D721Med (cell line): ENCODE measurements around the gene CEP164.

Experiments
- DNase-seq: peaks from one replicate; pipeline ENCODE4 v3.0.0; 2011; ENCODE audit warnings: low spot score; ENCODE audit not compliant: insufficient read length
- FAIRE-seq: peaks from 2 replicates; lab custom pipeline; 2011; peaks lifted over from hg19 to GRCh38; lab: Jason Lieb, UNC
- TF ChIP-seq, protein P1 (sequence below): IDR thresholded peaks from 2 replicates; pipeline ENCODE4 v1.5.1; 2012; ENCODE audit warnings: mild to moderate bottlenecking, control low read depth; ENCODE audit not compliant: insufficient read depth; ENCODE audit errors: missing control alignments

The CEP164 gene

DNA sequence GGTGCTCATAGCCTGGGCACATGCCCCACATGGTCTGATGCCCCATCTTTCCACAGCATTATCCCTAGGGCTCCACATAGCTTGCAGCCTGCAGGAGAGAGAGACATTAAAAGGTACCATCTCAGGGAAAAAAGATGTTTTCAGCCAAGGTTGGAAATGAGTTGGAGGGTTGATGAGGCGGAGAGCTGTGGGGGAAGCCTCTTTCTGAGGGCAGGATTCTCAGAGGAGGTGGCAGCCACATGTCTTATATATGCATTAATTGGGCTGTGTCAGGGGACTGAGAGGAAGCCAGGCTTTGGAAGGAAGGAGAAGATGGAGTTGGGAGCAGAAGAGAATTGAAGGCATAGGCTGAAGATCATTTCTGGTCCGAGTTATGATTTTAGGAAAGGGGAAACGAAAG, 57.8 kb downstream of the CEP164 start:
- TF ChIP-seq, protein P1, sequence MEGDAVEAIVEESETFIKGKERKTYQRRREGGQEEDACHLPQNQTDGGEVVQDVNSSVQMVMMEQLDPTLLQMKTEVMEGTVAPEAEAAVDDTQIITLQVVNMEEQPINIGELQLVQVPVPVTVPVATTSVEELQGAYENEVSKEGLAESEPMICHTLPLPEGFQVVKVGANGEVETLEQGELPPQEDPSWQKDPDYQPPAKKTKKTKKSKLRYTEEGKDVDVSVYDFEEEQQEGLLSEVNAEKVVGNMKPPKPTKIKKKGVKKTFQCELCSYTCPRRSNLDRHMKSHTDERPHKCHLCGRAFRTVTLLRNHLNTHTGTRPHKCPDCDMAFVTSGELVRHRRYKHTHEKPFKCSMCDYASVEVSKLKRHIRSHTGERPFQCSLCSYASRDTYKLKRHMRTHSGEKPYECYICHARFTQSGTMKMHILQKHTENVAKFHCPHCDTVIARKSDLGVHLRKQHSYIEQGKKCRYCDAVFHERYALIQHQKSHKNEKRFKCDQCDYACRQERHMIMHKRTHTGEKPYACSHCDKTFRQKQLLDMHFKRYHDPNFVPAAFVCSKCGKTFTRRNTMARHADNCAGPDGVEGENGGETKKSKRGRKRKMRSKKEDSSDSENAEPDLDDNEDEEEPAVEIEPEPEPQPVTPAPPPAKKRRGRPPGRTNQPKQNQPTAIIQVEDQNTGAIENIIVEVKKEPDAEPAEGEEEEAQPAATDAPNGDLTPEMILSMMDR = no peak
- FAIRE-seq (no peak), DNase-seq (no peak)

DNA sequence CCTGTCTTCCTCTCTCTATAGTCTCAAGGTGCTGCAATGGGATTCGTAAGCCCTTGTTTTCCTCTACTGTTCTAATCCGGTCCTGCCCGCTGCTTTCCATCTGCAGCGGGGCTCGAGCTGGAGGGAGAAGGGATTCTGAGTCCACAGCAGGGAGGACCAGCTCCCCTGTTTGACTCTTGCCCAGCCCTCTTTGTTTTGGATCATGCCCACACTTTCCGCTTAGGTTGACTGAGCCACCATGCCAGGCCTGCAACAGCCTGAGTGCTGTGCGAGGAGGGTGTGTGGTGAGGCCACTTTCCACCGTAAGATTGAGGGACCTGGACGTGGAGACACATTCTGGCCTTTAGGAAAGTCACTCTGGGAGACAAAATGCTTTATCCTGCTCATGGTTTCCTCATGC, 58.3 kb downstream of the CEP164 start:
- DNase-seq (no peak), FAIRE-seq (no peak)
- TF ChIP-seq, protein P1 = no peak

DNA sequence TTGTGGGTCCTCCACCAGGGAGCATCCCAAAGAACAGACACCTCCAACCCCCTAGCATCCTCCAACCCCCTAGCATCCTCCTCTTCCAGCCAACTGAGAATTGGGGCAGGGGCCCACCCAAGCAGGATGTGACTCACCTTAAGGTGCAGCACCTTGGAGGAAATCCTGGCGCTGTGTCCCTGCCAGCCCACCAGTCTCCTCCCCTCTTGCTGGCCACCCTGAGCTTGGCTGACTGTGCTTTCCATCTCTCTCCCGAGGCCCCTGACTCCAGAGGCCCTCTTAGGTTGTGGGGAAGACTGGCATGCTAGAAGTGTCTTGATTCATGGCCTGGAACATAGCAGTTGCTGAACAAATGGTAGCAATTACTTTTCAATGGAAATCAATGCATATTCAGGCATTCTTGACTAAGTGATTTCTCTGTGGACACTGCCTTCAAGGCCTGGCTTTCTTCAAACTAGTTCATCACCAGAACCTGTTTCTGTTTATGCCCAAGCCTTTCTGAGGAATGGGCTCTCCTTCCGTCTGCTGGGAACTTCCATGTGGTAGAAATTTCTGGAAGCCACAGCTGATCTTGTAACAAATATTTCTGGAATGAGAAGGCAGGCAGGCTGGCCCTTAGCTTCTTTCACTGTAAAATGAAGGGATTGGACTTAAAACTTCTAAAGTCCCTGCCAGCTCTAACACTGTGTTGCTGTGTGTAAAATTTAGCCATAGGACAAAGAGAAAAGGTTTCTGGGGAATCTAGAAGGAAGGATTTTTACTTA, 60.5 kb downstream of the CEP164 start:
- FAIRE-seq (no peak), DNase-seq (no peak)
- TF ChIP-seq, protein P1 = no peak

DNA sequence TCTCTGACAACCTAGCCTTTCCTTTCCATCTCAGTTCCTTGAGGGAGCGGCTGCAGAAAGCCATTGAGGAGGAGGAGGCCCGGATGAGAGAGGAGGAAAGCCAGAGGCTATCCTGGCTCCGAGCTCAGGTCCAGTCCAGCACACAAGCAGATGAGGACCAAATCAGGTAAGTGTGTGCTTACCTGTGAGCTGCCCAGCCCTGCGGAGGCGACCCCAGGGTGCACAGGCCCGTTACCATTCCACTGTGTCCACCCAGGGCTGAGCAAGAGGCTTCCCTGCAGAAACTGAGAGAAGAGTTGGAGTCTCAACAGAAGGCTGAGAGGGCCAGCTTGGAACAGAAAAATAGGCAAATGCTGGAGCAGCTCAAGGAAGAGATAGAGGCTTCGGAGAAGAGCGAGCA, 63.1 kb downstream of the CEP164 start:
- TF ChIP-seq, protein P1 = no peak
- DNase-seq = no peak
- FAIRE-seq = no peak

DNA sequence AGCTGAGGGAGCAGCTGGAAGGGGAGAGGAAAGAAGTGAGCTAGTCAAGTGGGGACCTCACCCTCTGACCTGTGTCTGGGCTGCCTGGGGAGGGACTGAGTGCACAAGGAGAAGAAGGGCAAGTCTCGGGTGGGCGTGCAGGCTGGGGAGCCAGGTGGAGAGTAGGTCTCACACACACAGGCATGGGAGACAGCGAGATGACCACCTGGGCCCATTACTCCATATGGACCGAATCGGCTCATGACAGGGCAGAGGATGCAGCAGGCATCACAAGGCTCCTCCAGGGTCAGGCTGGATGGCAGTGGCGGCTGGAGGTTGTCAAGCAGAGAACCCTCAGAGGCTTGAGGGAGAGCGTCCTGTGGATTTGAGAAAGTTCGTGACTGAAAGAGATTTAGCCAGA, 63.5 kb downstream of the CEP164 start:
- DNase-seq (no peak), FAIRE-seq (no peak)
- TF ChIP-seq, protein P1 = no peak

DNA sequence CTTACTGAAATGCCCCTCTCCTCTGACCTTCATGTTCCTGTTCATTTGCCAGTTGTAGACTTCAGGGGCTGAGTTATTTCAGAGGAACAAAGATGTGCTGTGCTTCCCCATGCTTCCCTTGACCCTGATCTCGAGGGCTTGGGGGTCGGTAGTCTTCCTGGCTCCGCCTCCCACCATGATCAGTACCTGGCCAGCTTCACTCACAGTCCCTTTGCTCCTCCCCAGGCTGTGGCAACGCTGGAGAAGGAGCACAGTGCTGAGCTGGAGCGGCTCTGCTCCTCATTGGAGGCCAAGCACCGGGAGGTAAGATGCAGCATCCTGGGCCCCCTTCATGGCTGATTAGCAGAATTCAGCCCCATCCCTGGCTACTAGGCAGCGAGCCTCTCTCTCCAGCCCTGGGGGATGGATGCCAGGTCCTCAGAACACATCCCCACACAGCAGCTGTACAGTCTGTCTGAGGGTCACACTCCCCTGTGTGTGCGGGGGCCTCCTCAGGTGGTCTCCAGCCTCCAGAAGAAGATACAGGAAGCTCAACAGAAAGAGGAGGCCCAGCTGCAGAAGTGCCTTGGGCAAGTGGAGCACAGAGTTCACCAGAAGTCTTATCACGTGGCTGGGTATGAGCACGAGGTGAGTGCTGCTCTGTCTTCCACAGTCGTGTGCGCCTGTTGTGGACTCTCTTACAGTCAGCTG, 64.5 kb downstream of the CEP164 start:
- TF ChIP-seq, protein P1 = no peak
- no peak for FAIRE-seq
- DNase-seq = no peak

DNA sequence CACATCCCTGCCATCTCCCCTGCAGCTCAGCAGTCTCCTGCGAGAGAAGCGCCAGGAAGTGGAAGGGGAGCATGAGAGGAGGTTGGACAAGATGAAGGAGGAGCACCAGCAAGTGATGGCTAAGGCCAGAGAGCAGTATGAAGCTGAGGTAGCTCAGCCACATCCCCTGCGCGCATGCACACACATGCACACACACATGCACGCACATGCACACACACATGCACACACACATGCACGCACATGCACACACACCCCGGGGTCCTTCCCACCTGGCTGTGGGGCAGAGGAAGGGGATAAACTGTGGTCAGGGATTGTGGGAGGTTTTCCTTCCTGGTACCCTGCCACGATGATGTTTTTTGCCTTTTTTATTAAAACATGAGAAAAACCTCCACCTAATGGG, 65.3 kb downstream of the CEP164 start:
- TF ChIP-seq, protein P1 = no peak
- DNase-seq (no peak), FAIRE-seq (no peak)
